Forelimb muscle (tissue), 1 donor: Measurements from ENCODE around the gene FRMD3. TPM values are rescaled to one million over a fixed set of nuclear protein-coding genes. Genes with fewer than 3 reads are reported as not detected.

Experiments used
- DNase-seq: peaks from one replicate; pipeline ENCODE4 v3.0.0-alpha.2; 2013; ENCODE audit warnings: low read depth
- polyA plus RNA-seq: library from polyadenylated mRNA; unstranded; fragments of 120-200 nt; gene quantifications from one replicate; pipeline ENCODE4 v1.2.1, GENCODE V29; 2013; ENCODE audit not compliant: insufficient read length

FRMD3 gene
- polyA plus RNA-seq, 1 donor, result 31.3 TPM

- DNase-seq, result no peak
These were observed 302.7 kb downstream of the FRMD3 start for GRCh38 chr9:83235526-83235925.

DNA sequence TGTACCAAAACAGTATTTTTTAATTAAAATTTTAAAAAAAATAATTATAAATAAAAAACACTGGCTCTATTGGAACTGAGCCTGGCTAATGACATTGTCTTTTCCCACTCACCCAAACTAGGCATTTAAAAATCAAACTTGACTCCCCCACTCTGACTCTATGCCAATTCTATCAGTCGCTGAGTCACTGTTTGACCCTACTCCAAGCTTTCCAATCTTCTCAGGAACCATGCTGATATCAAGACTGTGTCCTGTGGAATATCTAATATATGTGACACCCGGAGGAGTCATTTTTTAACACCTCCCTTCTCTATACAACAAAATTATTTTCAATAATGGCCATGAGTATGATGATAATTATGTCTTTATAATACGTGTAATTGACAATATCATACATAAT is 303.7 kb downstream of the FRMD3 start:
- DNase-seq, result no peak

GRCh38 chr9:83233647-83234046 is 304.6 kb downstream of the FRMD3 start:
- DNase-seq, result no peak

DNA sequence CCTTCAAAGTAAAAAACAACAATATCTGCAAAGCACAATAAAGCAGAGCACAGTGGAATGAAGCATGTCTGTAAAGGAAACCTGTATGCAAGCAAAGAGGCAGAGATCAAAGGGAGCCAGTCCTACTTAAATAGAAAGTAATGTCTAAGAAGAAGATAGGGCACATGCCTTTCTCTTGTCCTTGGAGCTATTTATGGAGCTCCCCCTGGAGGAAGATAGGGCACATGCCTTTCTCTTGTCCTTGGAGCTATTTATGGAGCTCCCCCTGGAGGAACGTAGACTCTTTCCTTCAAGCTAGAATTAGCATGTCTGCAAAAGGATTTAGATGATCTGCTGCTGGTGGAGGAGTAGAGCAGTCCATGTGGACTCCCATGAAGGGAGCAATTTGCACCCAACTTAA is 307.2 kb downstream of the FRMD3 start:
- DNase-seq, result no peak

DNA sequence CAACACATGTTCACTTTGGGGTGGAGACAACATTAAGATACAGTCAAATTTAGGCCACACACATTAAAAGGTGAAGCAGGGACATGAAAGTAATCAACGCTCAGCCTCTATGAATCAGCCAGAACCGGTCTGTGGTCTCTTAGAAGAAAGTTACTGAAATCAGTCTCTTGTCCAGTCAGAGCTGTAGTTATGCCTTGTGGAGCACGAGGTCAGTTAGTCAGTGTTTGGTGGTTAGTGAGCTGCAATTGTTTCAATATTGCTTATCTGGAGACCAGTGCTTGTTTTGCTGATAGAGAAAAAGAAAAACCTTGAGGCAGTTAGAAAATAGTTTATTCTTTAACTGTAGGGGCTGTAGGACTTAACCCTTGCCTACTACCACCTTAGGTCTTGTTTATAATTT is 317.5 kb downstream of the FRMD3 start:
- DNase-seq, result no peak

GRCh38 chr9:83219924-83220438 is 318.2 kb downstream of the FRMD3 start:
- DNase-seq, result no peak

DNA sequence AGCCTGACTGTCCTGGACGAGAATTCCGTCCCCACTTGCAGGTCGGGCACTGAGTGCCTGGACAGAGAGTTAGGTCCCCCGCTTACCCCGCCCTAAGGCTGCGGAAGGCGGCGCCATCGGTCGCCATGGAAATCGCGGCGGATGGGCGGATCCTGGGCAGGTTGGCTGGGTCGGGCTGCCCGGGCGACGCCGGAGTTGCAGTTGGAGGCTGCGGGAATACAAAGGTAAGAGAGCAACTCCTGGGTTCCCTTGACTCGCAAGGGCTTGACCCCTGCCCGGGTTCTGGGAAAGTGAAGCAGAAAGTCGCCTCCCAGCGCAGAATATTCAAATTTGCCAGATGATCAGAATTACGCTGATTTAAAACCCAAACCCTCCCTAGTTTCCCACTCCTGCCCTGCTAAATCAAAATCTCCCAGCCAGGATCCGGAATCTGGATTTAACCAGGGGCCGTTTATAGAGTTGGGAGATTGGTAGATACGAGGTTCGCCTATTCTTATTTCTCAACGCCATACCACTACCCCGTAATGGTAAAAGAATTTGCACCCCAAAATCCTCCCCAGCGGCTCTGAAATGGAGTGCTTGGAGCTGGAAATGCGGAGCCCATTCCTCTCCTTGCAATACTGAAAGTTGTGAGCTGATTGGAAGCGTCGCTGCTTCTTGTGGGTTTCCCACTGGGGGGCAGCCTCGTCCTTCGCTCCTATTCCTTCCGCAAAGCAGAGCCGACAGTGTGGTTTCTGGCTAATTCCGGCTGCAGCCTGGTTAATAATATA is 318.9 kb downstream of the FRMD3 start:
- DNase-seq, result peak; percentile 62

GRCh38 chr9:83218411-83219090 is 319.6 kb downstream of the FRMD3 start:
- no peak for DNase-seq

DNA sequence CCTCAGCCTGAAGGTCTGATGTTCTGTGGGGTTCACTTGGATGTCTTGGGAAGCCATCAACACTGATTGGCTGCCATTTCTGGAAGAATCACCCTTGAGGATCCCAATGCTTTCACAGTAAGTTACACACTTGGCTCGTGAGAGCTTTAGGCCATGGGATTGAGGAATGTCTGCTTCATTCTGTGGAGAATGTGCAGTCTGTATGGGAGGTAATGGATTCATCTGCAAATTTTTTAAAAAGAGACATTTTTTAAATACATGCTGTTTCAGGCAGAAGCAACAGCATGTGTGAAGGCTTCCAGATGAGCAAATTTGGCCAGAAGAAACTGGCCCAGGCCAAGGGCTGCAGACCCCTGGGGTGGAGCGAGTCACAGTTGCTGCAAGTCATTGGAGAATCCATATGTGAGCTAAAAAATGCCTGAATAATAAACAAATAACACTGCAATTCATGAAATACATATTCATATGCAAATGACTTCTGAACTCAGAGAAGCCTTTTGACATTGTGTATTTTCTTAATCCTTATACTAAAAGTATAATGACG is 328.9 kb downstream of the FRMD3 start:
- no peak for DNase-seq

- DNase-seq, result no peak
These were observed 329.9 kb downstream of the FRMD3 start for GRCh38 chr9:83208065-83208850.

DNA sequence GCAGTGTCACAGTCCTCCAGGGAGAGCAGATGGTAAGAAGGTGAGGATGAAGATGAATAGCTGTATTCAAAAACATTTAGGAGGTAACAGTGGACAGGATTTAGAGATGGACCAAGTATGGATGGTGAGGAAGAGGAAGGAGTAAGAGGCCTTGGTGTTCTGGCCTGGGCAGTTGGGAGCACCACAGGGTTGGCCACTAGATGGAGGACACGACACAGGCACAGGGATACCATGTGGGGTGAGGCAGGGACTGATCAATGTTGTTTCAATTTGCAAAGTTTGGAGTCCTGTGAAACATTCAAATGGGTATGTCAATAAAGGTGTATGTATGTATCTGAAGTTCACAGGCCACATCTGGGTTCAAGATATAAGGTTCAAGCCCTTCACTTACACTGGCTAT is 334.2 kb downstream of the FRMD3 start:
- no peak for DNase-seq

DNA sequence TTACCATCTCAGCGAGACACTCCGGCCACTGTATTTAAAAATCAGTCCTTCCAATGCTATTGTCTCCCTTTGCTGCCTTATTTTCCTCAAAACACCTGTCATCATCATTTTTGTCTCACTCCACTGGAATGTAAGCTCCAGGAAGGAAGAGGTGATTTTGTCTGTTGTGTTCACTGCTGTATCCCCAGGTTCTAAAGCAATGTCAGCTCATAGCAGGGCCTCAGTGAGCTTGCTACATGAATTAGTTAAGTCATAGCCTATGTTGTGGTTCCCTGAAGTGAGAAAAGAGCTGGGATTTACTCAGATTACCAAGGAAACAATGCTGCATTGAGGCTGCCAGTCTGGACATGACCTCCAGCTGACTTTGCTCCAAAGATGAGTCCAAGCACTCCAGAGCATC is 337.7 kb downstream of the FRMD3 start:
- no peak for DNase-seq

DNA sequence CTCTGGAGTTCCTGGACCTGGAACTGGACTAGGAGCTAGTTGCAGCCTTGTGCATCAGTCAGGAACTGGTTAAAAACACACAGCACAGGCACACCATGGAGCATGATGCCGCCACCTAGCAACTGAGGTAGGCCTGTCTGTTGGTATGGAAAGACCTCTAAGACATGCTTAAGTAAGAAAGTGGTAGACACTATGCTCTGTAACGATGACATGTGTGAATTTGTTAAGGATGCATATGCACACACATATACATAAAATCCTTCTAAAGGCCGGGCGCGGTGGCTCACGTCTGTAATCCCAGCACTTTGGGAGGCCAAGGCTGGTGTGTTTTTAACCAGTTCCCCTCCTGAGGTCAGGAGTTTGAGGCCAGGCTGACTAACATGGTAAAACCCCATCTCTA is 338.4 kb downstream of the FRMD3 start:
- no peak for DNase-seq

GRCh38 chr9:83199240-83199639 is 339.0 kb downstream of the FRMD3 start:
- DNase-seq, result no peak

DNA sequence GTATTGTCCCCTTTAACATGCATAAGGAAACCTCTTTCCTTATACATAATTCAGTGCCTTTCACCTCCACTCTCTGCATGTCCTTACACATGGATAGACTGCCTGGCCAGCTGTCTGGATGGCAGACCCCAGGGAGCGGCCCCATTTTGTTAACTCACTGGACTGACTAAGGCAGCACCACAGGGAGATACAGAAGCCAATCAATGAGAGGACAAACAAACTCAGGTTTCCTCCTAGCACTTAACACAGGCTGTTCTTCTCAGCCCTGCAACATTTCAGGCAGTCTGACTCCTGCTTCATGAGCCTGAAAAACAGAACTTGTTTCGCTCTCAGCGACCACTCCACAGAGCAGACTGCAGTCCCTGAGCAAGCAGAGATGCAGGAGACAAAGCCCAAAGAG is 339.8 kb downstream of the FRMD3 start:
- no peak for DNase-seq

DNA sequence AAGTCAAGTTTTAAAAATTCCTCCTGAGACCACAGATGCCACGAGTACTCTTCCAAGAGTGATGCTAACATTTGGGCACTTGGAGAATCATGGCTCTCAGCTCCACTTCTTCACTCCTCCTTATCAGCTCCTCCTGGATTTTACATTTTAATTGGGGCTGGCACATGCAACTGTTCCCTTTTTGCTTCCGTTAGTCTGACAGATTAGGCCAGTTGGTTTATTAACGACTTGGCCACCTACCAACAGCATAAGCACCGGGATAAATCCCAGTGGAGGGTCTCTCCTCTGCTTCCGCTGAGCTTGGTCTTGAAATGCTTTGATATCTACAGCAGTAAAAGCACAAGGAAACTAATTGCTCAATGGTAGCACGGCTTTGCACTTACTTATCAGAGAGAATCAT is 340.6 kb downstream of the FRMD3 start:
- DNase-seq, result no peak

DNA sequence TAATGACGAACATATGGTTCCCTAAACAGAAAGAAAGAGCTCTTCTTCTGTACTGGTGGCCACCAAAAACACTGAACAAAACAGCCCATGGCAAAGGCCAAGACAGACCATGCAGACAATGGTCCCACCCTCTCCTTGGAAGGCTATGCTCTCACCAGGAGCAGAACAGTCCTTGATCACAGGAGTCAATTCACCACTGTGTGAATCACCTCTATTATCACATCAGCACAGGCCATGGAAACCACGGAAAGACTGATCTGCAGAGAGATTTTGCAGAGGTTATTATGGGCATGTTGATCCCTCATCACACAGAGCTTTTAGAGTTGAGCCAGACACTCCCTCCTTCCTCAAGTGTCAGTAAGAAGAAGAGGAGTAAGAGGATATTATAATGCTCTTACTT is 341.3 kb downstream of the FRMD3 start:
- no peak for DNase-seq

Other genes starting within 250 kb of the FRMD3 start
- 4.2 TPM for gene IDNK, start 84.7 kb upstream of the FRMD3 start, polyA plus RNA-seq
- 63.5 TPM for gene UBQLN1, start 169.6 kb upstream of the FRMD3 start, polyA plus RNA-seq